Activated CD8-positive, alpha-beta memory T cell treated with anti-CD3 and anti-CD28 coated beads for 48 hours (primary cell): ENCODE data around the gene ERC1.

Source experiments
- DNase-seq, 3 experiments: peaks; one replicate each; pipeline ENCODE4 v3.0.0-alpha.2; 2020; ENCODE audit warnings: low read depth in 2 of 3, low spot score in 2 of 3

Gene ERC1

GRCh38 chr12:1282670-1283315 is 291.8 kb downstream of the ERC1 start:
- no peak for DNase-seq

DNA sequence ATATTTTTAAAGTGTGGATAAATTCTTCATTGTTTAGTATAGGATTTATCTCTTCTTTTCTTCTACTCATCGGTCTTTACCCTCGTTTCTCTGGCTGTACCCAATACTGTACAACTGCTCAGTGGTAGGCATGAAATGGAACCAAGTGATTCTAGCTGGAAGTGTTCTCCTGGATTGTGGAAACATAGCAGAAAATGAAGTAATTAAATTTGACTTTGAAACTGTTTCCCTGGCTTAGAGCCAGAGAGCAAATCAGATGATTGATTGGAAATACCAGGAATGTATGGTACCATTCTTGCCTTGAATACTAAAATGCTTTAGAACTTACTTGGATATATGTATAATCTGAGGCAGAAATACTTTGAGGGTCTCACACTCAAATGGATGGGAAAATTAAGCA is 292.3 kb downstream of the ERC1 start:
- DNase-seq: no peak

DNA sequence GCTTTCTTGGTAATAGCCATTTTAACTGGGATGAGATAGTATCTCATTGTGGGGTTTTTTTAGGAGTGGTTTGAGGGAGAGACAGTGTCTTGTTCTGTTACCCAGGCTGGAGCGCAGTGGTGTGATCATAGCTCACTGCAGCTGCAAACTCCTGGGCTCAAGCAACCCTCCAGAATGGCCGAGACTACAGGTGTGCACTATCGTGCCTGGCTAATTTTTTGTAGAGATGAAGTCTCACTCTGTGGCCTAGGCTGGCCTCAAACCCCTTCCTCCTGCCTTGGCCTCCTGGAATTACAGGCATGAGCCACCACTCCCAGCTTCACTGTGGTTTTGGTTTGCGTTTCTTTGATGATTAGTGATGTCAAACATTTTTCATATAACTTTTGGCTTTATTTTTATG is 293.6 kb downstream of the ERC1 start:
- no peak for DNase-seq

- no peak for DNase-seq
These were observed 296.5 kb downstream of the ERC1 start for GRCh38 chr12:1287446-1287975.

- no peak for DNase-seq
These were observed 297.3 kb downstream of the ERC1 start for GRCh38 chr12:1288333-1288732.

- DNase-seq: no peak
These were observed 298.5 kb downstream of the ERC1 start for GRCh38 chr12:1289371-1290155.

GRCh38 chr12:1290716-1291115 is 299.7 kb downstream of the ERC1 start:
- DNase-seq: no peak

DNA sequence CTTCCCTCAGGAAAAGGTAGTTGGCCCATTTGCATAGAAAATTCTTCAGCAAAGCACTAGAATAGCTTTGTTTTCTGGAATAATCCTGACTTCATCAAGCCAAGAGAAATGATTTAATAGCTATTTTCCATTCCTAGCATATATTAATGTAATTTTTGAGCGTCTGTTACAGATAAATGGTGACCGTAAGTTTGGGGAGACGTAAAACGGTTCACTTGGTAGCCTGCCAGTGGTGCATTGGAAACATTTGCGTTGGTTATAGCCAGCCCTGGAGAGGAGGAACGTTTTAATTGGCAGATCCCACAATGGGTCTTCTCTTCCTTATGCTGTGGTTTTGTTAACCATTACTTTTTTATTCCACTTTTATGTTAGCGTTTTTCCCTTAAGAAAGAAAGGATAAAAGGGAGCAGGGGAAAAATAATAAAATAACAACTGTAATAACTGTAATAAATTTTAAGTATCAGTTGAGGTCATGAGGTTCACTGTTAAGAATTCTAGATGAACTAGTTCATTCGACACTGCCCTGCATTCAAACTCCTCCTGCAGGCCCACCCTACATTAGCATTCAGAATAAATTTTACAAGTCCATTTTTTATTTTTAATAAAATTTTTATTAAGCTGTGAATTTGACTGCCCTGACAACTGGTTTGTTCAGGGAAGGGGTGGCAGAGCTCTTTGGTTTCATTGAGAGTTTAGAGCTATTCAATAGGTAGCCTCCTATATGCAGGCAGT is 300.7 kb downstream of the ERC1 start:
- DNase-seq: no peak

- DNase-seq: no peak
These were observed 302.9 kb downstream of the ERC1 start for GRCh38 chr12:1293901-1294300.

DNA sequence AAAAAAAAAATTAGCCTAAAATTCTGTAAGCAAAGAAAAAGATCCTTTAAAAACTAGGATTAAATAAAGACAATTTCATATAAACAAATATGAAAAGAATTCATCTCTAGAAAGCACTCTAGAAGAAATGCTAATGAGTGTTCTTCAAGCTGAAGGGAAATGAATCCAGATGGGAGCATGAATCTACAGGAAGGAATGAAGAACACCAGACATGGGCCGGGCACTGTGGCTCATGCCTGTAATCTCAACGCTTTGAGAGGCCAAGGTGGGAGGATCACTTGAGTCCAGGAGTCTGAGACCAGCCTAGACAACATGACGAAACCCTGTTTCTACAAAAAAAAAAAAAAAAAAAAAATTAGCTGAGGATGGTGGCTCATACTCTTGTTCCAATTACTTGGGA is 306.2 kb downstream of the ERC1 start:
- no peak for DNase-seq

DNA sequence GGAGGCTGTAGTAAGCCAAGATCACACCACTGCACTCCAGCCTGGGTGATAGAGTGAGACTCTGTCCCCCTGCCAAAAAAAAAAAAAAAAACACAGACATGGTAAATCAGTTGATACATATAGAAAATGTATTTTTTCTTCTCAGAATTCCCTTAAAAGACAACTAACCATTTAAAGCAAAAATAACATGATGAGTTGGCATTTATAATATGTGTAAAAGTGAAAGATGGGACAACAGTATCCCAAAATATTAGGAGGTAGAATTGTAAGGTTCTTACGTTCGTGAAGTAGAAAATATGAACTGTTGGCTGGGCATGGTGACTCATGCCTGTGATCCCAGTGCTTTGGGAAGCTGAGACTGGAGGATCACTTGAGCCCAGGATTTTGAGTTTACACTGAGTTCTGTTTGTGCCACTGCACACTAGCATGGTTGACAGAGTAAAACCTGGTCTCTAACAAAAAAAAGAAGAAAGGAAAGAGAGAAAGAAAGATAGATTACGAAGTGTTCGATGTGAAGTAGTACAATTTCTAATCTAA is 306.7 kb downstream of the ERC1 start:
- DNase-seq: no peak

GRCh38 chr12:1300460-1300859 is 309.4 kb downstream of the ERC1 start:
- no peak for DNase-seq

GRCh38 chr12:1302201-1302870 is 311.3 kb downstream of the ERC1 start:
- no peak for DNase-seq

- DNase-seq: no peak
These were observed 314.0 kb downstream of the ERC1 start for GRCh38 chr12:1305063-1305434.

DNA sequence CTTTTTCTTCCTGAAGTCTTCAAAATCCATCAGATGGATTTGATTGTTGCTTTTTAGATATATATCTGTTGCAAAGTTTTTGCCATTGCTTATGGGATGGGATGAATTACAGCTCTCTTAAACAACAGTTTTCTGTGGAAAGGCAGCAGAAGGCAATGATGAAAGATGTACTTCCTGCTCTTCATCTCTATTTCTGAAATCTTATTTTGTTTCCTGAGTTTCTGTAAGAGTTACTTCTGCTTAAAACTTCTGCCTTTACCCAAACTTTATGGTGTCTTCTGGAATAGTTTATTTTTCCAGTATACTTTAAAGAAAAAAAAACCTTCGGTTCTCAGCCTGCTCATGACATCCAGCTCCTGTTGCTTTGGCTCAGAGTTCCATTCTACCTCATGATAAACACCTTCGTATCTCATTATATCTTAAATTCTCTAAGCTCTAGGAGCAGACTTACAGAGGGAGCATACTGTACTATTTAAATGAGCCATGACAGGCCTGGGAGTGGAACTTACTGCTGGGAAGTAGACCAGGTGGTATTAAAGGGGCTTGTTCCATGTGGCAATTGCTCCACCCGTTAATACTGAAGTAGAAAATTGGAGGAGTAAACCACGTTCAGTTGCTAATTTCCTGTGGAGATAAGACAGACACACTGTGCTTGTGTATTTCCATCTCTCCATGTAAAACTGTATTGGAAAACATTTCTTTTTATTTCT is 314.9 kb downstream of the ERC1 start:
- DNase-seq: no peak

- DNase-seq: no peak
These were observed 315.8 kb downstream of the ERC1 start for GRCh38 chr12:1306817-1307216.

DNA sequence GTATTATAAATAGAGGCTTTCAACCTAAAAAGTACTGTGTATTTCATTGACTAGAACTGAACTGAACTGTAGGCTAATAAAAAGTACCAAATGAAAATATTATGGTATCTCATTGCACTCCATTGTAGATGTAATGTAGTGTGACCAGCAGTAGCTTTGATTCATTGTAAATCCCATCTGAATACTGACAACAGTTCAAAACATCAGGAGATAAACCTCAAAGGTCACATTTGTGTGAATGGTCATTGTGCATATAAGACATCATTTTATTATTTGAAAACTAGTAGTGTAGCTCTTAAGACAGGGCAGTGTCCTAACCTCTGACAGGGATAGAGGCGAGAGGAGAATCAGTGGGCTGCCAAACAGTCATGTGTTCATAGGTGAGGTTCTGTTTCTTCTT is 316.8 kb downstream of the ERC1 start:
- no peak for DNase-seq

DNA sequence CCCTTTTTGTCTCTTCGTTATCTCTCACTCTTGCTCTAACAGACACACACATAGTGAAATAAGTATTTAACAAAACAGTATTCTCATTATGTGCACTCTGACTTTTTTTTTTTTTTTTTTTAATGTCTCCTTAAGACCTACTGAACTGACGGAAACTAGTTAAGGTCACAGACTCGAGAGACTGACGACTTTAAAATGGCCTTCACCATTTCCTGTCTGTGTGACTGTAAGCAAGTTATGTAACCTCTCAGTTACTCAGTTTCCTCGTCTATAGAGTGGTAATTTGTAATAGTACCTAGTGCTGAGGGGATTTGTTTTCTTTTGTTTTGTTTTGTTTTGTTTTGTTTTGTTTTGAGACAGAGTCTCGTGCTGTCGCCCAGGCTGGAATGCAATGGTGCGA is 318.6 kb downstream of the ERC1 start:
- DNase-seq: no peak

GRCh38 chr12:1310653-1311052 is 319.6 kb downstream of the ERC1 start:
- DNase-seq: no peak

DNA sequence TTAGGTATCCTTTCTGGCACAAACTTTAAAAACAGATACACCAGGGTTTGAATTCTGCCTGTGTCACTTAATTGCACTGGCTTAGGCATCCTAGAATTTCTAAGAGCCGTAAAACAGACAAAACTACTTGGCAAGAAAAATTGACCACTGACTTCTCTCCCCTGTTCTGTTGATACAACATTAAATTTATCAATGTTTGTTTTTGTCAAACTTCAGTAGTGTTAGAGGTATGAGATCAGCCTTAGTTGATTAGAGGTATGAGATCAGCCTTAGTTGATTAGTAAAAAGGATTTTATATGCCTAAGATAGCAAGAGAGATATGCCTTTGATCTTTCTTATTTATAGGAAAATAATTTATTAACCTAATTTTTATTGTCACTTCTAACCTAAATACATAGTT is 320.1 kb downstream of the ERC1 start:
- DNase-seq: no peak

DNA sequence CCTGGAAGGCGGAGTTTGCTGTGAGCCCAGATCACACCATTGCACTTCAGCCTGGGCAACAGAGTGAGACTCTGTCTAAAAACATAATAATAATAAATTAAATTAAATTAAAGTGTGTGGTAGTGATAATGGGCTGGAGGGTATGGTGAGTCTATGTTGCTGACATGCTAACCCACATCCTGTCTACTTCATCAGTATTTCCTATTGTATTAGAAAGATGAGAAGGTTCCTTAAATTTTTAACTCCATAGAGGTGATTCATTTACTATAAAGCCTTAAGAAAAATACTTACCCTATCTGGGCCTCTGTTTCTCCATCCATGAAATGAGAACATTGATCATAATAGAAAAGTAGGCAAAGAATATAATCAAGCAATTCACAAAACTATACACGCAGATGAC is 322.9 kb downstream of the ERC1 start:
- no peak for DNase-seq
